Sigmoid colon (tissue), 4 donors: ENCODE measurements around the gene CD300H.

ENCODE experiments used
- CTCF ChIP-seq, 4 experiments: fragments of 450-650 bp in 3 of 4; fragments of 200-600 bp in 1 of 4; IDR thresholded peaks; one replicate each; pipeline ENCODE4 v1.5.1; 2016 to 2019; ENCODE audit warnings: antibody characterized with exemption in 4 of 4, mild to moderate bottlenecking in 3 of 4, moderate library complexity in 2 of 4
- EP300 ChIP-seq, 4 donors: sonication (generic); formaldehyde crosslinking; IDR thresholded peaks; one replicate each; pipeline ENCODE4 v1.6.1; 2017; ENCODE audit warnings: antibody characterized with exemption in 4 of 4
- POLR2A ChIP-seq, 2 donors: fragments of 450-650 bp; IDR thresholded peaks; one replicate each; pipeline ENCODE4 v1.6.1; 2016; ENCODE audit warnings: antibody characterized with exemption in 2 of 2, mild to moderate bottlenecking in 2 of 2, moderate library complexity in 2 of 2
- POLR2AphosphoS5 ChIP-seq, 4 donors: sonication (generic); formaldehyde crosslinking; IDR thresholded peaks; one replicate each; pipeline ENCODE4 v1.6.1; 2017; ENCODE audit warnings: antibody characterized with exemption in 4 of 4

GRCh38 chr17:74524653-74525464 lies 42.5 kb downstream of the CD300H start:
- TF ChIP-seq CTCF (IDR thresholded peaks at IDR 0.05) (no peak), EP300 (IDR thresholded peaks at IDR 0.05) (no peak), POLR2AphosphoS5 (IDR thresholded peaks at IDR 0.05) (no peak), POLR2A (IDR thresholded peaks at IDR 0.05) (no peak)
